Stomach (tissue), 9 donors: ENCODE results near the gene DNAAF9. TPM values are rescaled to one million over a fixed set of nuclear protein-coding genes. Genes with fewer than 3 reads are reported as not detected.

Experiments
- DNase-seq, 2 donors: peaks; one replicate each; pipeline versions ENCODE4 v3.0.0 to v3.0.0-alpha.2; 2013 to 2019
- H3K27ac ChIP-seq, 5 donors: fragments of 200-600 bp in 4 of 5; sonication (generic) in 4 of 5; one replicate each; pipeline ENCODE4 v1.5.1; 2013 to 2019; ENCODE audit warnings: mild to moderate bottlenecking in 1 of 5, moderate library complexity in 1 of 5
- H3K27me3 ChIP-seq, 3 donors: fragments of 200-600 bp; sonication (generic); one replicate each; pipeline ENCODE4 v1.5.1; 2017 to 2019; ENCODE audit warnings: mixed run types in 1 of 3
- H3K36me3 ChIP-seq, 4 donors: fragments of 200-600 bp; sonication (generic); 1 replicate in 3 of 4; 2 replicates in 1 of 4; pipeline ENCODE4 v1.5.1; 2016 to 2019
- H3K4me1 ChIP-seq, 4 donors: fragments of 200-600 bp; sonication (generic); one replicate each; pipeline ENCODE4 v1.5.1; 2016 to 2019
- H3K4me3 ChIP-seq, 4 donors: fragments of 200-600 bp; sonication (generic) in 3 of 4; one replicate each; pipeline ENCODE4 v1.5.1; 2016 to 2019; ENCODE audit warnings: mild to moderate bottlenecking in 1 of 4
- H3K9me3 ChIP-seq, 4 donors: fragments of 200-600 bp; sonication (generic); one replicate each; pipeline ENCODE4 v1.5.1; 2016 to 2019
- CTCF ChIP-seq, 7 experiments: fragments of 450-650 bp in 4 of 7; fragments of 200-600 bp in 3 of 7; sonication (generic) in 3 of 7; IDR thresholded peaks; one replicate each; pipeline ENCODE4 v1.5.1; 2016 to 2019; ENCODE audit warnings: antibody characterized with exemption in 7 of 7, control low read depth in 2 of 7, mild to moderate bottlenecking in 1 of 7
- EP300 ChIP-seq: sonication (generic); formaldehyde crosslinking; IDR thresholded peaks from one replicate; pipeline ENCODE4 v1.6.1; 2017; ENCODE audit warnings: antibody characterized with exemption
- POLR2A ChIP-seq, 4 donors: fragments of 450-650 bp; IDR thresholded peaks; one replicate each; pipeline ENCODE4 v1.6.1; 2016; ENCODE audit warnings: antibody characterized with exemption in 4 of 4, control low read depth in 2 of 4, mild to moderate bottlenecking in 1 of 4, moderate library complexity in 1 of 4
- POLR2AphosphoS5 ChIP-seq, 3 donors: sonication (generic); formaldehyde crosslinking; IDR thresholded peaks; one replicate each; pipeline ENCODE4 v1.6.1; 2016; ENCODE audit warnings: antibody characterized with exemption in 3 of 3
- WGBS, 5 donors: extraction: QIAGEN DNeasy Blood & Tissue Kit in 3 of 5; methylation state at CpG; one replicate each; pipeline versions ENCODE4 v1.1.5 to v1.1.7; 2013 to 2018; 5-methylcytosine and 5-hydroxymethylcytosine counted together
- intact Hi-C: fragments of 100-400 bp; cut with DNase I; formaldehyde crosslinking; loops from one replicate; pipeline ENCODE4 v1.15.1; 2023; ENCODE audit warnings: low total_unique reads
- polyA plus RNA-seq, 3 donors: library from polyadenylated mRNA; stranded (reverse); fragments of 200-250 nt; gene quantifications; one replicate each; pipeline ENCODE4 v1.2.3, GENCODE V29; 2013
- total RNA-seq, 5 donors: library from RNA; depleted of rRNA; stranded (reverse); fragments of >200 nt; gene quantifications; one replicate each; pipeline versions ENCODE4 v1.1.0 to v1.2.3, GENCODE V29; 2014 to 2016
- donor health status: healthy with polysubstance abuse.
- donor health status: Bipolar disorder and iron deficiency.
- donor health status: healthy.

The DNAAF9 gene
- total and polyA plus RNA-seq, 8 donors = 1.2 to 23.7 (median 10.5) TPM

DNA sequence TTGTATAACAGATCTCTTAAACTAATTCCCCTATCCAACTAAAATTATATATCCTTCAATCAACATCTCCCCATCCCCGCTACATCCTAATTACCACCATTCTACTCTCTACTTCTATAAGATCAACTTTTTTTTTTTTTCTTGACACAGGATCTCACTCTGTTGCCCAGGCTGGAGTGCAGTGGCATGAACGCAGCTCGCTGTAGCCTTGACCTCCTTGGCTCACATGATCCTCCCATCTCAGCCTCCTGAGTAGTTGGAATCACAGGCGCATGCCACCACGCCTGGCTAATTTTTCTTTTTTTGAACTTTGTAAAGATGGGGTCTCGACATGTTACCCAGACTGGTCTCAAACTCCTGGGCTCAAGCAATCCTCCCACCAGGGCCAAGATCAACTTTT is 5.0 kb downstream of the DNAAF9 start:
- WGBS, 5 donors = 93 to 97% (median 96%) methylated on average over 6 of the region's 6 CpGs
- H3K36me3 ChIP-seq = no peaks in the 10 kb centered on the region
- TF ChIP-seq POLR2A (IDR thresholded peaks at IDR 0.05) (no peak), EP300 (no peak)

DNA sequence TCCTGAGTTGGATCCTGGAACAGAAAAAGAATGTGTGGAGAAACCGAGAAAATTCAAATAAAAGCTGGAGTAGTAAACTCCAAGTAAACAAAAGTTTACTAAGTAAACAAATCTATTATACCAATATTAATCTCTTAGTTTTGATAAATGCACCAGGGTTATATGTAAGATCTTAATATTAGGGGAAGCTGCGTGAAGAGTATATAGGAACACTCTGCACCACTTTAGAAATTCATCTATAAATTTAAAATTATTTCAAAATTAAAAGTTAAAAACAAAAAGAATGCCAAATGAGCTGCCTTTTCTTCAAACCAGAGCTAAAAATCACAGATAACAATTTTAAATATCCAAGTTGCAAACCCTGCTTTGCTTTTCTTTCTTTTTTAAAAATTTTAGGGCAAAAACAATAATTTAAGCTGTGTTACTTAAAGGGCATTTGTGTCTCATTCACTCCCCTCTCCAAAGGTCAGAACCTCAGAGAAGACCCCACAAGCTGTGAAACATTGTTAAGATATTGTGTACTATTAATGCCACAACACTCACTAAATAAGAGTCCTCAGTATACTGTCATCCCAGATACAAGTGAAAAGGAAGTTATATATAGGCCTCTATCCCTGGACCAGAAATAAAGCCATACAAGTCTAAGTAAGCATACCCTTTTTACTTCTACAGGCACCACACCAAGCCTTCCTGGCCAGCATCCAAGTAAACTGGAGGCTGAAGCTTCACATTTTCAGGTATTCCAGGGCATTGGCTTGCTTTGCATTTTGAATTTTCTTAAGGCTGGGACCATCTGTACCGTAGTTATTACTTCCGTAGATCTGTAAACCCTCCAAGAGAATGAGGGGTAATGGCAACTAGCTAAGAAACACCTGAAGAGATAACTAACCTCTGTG is 7.0 kb downstream of the DNAAF9 start:
- WGBS, 5 donors = 51 to 72% (median 65%) methylated on average over 4 of the region's 4 CpGs
- intact Hi-C loops = no loop called here
- H3K36me3 ChIP-seq = no peaks in the 10 kb centered on the region
- H3K9me3 ChIP-seq = peaks cover 0 to 3% (median 0%) of the 10 kb centered on the region in 4 donors
- TF ChIP-seq EP300 (no peak), CTCF (IDR thresholded peaks at IDR 0.05) (no peak), POLR2A (IDR thresholded peaks at IDR 0.05) (no peak), POLR2AphosphoS5 (IDR thresholded peaks at IDR 0.05) (no peak)
- peak; percentile 33 to 50 for DNase-seq
- H3K27ac ChIP-seq = peak overlapping the region in 1 of 5 donors; percentile 35
- peaks cover 19 to 63% (median 40%) of the 10 kb centered on the region in 4 donors for H3K4me1 ChIP-seq
- no peaks in the 10 kb centered on the region for H3K27me3 ChIP-seq
- no peak overlapping the region for H3K4me3 ChIP-seq

More for the DNA sequence above, 5.0 kb downstream of the DNAAF9 start:
- intact Hi-C loops = no loop called here
- no peaks in the 10 kb centered on the region for H3K27me3 ChIP-seq
- no peak overlapping the region for H3K27ac ChIP-seq
- H3K4me1 ChIP-seq = peaks cover 27 to 74% (median 52%) of the 10 kb centered on the region in 4 donors
- no peak for DNase-seq
- no peaks in the 10 kb centered on the region for H3K9me3 ChIP-seq
- no peak overlapping the region for H3K4me3 ChIP-seq

DNA sequence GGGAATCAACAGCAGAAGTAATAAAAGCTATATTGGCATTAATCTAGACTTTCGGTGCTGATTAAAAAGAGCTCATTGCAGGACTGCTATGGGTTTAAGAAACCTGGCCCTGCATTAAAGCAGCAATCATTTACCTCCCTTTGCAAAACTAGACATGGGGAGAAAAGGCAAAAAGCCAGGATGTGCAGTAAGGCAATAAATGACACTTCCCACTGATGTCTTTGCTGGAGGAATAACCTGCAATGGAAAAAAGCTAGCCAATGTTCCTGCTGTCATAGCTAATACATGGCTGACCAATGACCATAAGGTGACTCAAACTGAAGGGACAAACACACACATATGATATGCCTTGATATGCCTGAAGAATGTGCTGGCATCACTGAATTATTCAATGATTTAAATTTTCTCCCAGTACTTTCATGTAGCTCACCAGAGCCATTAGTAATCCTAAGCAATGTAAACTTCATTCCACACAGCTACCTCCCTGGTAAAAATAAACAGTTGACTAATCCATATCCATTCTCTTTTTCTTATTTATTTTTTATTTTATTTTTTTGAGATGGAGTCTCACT is 8.7 kb downstream of the DNAAF9 start:
- Histone ChIP-seq H3K4me3 (no peak overlapping the region), H3K27me3 (no peaks in the 10 kb centered on the region), H3K9me3 (peaks cover 0 to 3% (median 0%) of the 10 kb centered on the region in 4 donors), H3K27ac (no peak overlapping the region), H3K4me1 (peaks cover 11 to 55% (median 35%) of the 10 kb centered on the region in 4 donors), H3K36me3 (no peaks in the 10 kb centered on the region)
- intact Hi-C loops = no loop called here
- TF ChIP-seq EP300 (no peak), POLR2A (IDR thresholded peaks at IDR 0.05) (no peak), CTCF (IDR thresholded peaks at IDR 0.05) (no peak), POLR2AphosphoS5 (IDR thresholded peaks at IDR 0.05) (no peak)
- 75 to 93% (median 81%) methylated on average over 1 of the region's 1 CpG for WGBS, 5 donors
- DNase-seq = no peak

- peaks cover 13 to 58% (median 33%) of the 10 kb centered on the region in 4 donors for H3K4me1 ChIP-seq
- H3K27ac ChIP-seq = no peak overlapping the region
- H3K36me3 ChIP-seq = no peaks in the 10 kb centered on the region
- no peaks in the 10 kb centered on the region for H3K27me3 ChIP-seq
- DNase-seq = no peak
- TF ChIP-seq CTCF (IDR thresholded peaks at IDR 0.05) (no peak), POLR2A (IDR thresholded peaks at IDR 0.05) (no peak), EP300 (no peak), POLR2AphosphoS5 (IDR thresholded peaks at IDR 0.05) (no peak)
- no peak overlapping the region for H3K4me3 ChIP-seq
- peaks cover 0 to 3% (median 0%) of the 10 kb centered on the region in 4 donors for H3K9me3 ChIP-seq
- intact Hi-C loops = no loop called here
- WGBS, 5 donors = 78 to 92% (median 80%) methylated on average over 2 of the region's 2 CpGs
Measured at GRCh38 chr20:3396492-3396891, 11.0 kb downstream of the DNAAF9 start.
